ENCODE data around the gene ATP1B2.

DNA sequence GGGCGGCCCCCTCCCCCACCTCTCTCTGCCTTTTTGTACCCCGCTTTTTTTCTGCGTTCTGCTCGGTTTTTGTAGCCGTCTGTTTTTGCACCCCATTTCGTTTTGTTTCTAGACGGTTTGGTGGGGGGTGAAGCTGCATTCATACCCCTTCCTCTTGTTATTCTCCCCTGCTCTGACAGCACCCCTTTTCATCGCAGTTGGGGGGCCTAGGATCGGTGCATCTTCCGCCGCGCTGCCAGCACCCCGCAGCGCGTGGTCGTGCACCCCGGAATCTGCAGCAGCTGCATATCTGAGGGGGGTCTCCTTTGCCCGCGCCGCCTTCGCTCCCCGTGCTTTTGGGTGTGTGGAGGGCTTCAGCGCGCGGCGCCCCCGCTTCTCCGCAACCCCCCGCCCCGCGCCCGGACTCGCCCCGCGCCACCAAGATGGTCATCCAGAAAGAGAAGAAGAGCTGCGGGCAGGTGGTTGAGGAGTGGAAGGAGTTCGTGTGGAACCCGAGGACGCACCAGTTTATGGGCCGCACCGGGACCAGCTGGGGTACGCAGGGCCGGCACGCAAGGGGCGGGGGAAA, 455 bp downstream of the ATP1B2 start:
- no peak for TF ChIP-seq POLR2AphosphoS5 (IDR thresholded peaks at IDR 0.05; ENCODE audit: insufficient read depth in 1 of 2, low read depth in 1 of 2)
- no peak for TF ChIP-seq CTCF (IDR thresholded peaks at IDR 0.05)
- TF ChIP-seq POLR2A (IDR thresholded peaks at IDR 0.05) = no peak

Measured in vagina (tissue), 2 donors.